Prostate gland (tissue), 2 donors: Measurements from ENCODE around the gene C3orf20.

Experiments used
- CTCF ChIP-seq, 4 experiments: fragments of 200-600 bp in 2 of 4; fragments of 450-650 bp in 2 of 4; sonication (generic) in 2 of 4; IDR thresholded peaks; 1 replicate in 3 of 4; 2 replicates in 1 of 4; pipeline ENCODE4 v1.5.1; 2016 to 2019; ENCODE audit warnings: antibody characterized with exemption in 4 of 4, mild to moderate bottlenecking in 2 of 4, moderate library complexity in 2 of 4
- POLR2A ChIP-seq: fragments of 450-650 bp; IDR thresholded peaks from one replicate; pipeline ENCODE4 v1.6.1; 2016; ENCODE audit warnings: antibody characterized with exemption, mild to moderate bottlenecking
- POLR2AphosphoS5 ChIP-seq: sonication (generic); formaldehyde crosslinking; IDR thresholded peaks from one replicate; pipeline ENCODE4 v1.6.1; 2017; ENCODE audit warnings: antibody characterized with exemption

- TF ChIP-seq POLR2A = no peak
- no peak for TF ChIP-seq CTCF (IDR thresholded peaks at IDR 0.05)
- TF ChIP-seq POLR2AphosphoS5 = no peak
These were observed 42.4 kb downstream of the C3orf20 start for GRCh38 chr3:14717307-14717706.
